Gastroesophageal sphincter (tissue), 4 donors: ENCODE data around the gene UTS2B. TPM values are rescaled to one million over a fixed set of nuclear protein-coding genes. Genes with fewer than 3 reads are reported as not detected.
A peak's percentile ranks its signal among the peaks of the same experiment; 100 is the strongest.

Source experiments
- ATAC-seq: fragments of 150-250 bp; one replicate; pipeline ENCODE4 v1.9.1; 2016; ENCODE audit warnings: mild to moderate bottlenecking, moderate library complexity
- H3K27ac ChIP-seq, 4 donors: fragments of 200-600 bp; sonication (generic) in 3 of 4; 1 replicate in 3 of 4; 2 replicates in 1 of 4; pipeline ENCODE4 v1.5.1; 2016 to 2019
- H3K27me3 ChIP-seq: fragments of 200-600 bp; sonication (generic); one replicate; pipeline ENCODE4 v1.5.1; 2019
- H3K36me3 ChIP-seq, 2 donors: fragments of 200-600 bp; sonication (generic); one replicate each; pipeline ENCODE4 v1.5.1; 2019; ENCODE audit warnings: control low read depth in 1 of 2
- H3K4me1 ChIP-seq, 3 donors: fragments of 200-600 bp; sonication (generic); 1 replicate in 2 of 3; 2 replicates in 1 of 3; pipeline ENCODE4 v1.5.1; 2016 to 2019; ENCODE audit warnings: control low read depth in 2 of 3
- H3K4me3 ChIP-seq, 2 donors: fragments of 200-600 bp; sonication (generic); one replicate each; pipeline ENCODE4 v1.5.1; 2019; ENCODE audit warnings: mild to moderate bottlenecking in 1 of 2, moderate library complexity in 1 of 2
- H3K9me3 ChIP-seq, 3 donors: fragments of 200-600 bp; sonication (generic); one replicate each; pipeline ENCODE4 v1.5.1; 2017 to 2019; ENCODE audit warnings: control low read depth in 2 of 3
- CTCF ChIP-seq, 4 experiments: fragments of 200-600 bp in 2 of 4; fragments of 450-650 bp in 2 of 4; sonication (generic) in 1 of 4; IDR thresholded peaks; one replicate each; pipeline ENCODE4 v1.5.1; 2017 to 2019; ENCODE audit warnings: antibody characterized with exemption in 4 of 4, mild to moderate bottlenecking in 2 of 4, moderate library complexity in 2 of 4
- EP300 ChIP-seq: sonication (generic); formaldehyde crosslinking; IDR thresholded peaks from one replicate; pipeline ENCODE4 v1.6.1; 2017; ENCODE audit warnings: antibody characterized with exemption, mild to moderate bottlenecking
- POLR2A ChIP-seq, 2 donors: fragments of 450-650 bp; IDR thresholded peaks; one replicate each; pipeline ENCODE4 v1.6.1; 2017; ENCODE audit warnings: antibody characterized with exemption in 2 of 2, mild to moderate bottlenecking in 2 of 2, moderate library complexity in 1 of 2
- POLR2AphosphoS5 ChIP-seq: sonication (generic); formaldehyde crosslinking; IDR thresholded peaks from one replicate; pipeline ENCODE4 v1.6.1; 2017; ENCODE audit warnings: antibody characterized with exemption
- WGBS, 2 donors: methylation state at CpG; one replicate each; pipeline ENCODE4 v1.1.5; 2018; ENCODE audit warnings: low coverage in 1 of 2; 5-methylcytosine and 5-hydroxymethylcytosine counted together
- total RNA-seq, 4 donors: library from RNA; depleted of rRNA; stranded (reverse); fragments of >200 nt; gene quantifications; one replicate each; pipeline ENCODE4 v1.1.0, GENCODE V29; 2016

UTS2B gene
- total RNA-seq, 4 donors from 2014 or later: 0.20 TPM; not detected in 3

- ATAC-seq: no peak
- Histone ChIP-seq H3K27ac (peak overlapping the region; percentile 66 to 77 (median 70)), H3K27me3 (no peaks in the 10 kb centered on the region), H3K9me3 (no peaks in the 10 kb centered on the region), H3K4me3 (peak overlapping the region in 1 of 2 donors; percentile 12), H3K4me1 (peaks cover 25 to 96% (median 34%) of the 10 kb centered on the region in 3 donors), H3K36me3 (no peaks in the 10 kb centered on the region)
- 18 to 34% methylated on average over 5 of the region's 5 CpGs for WGBS, 2 donors
- TF ChIP-seq POLR2A (IDR thresholded peaks at IDR 0.05) (no peak), POLR2AphosphoS5 (no peak), CTCF (IDR thresholded peaks at IDR 0.05) (no peak)
Measured at GRCh38 chr3:191350396-191351090, 20.2 kb upstream of the UTS2B start.

- ATAC-seq: no peak
- H3K4me1 ChIP-seq: peaks cover 23 to 98% (median 33%) of the 10 kb centered on the region in 3 donors
- H3K36me3 ChIP-seq: no peaks in the 10 kb centered on the region
- no peak overlapping the region for H3K27ac ChIP-seq
- H3K4me3 ChIP-seq: no peak overlapping the region
- no peaks in the 10 kb centered on the region for H3K9me3 ChIP-seq
- TF ChIP-seq POLR2A (IDR thresholded peaks at IDR 0.05) (no peak), POLR2AphosphoS5 (no peak), CTCF (IDR thresholded peaks at IDR 0.05) (no peak), EP300 (no peak)
- no peaks in the 10 kb centered on the region for H3K27me3 ChIP-seq
- 75 to 82% methylated on average over 1 of the region's 1 CpG for WGBS, 2 donors
Measured at GRCh38 chr3:191348098-191348497, 17.8 kb upstream of the UTS2B start.

GRCh38 chr3:191347228-191347627 lies 16.9 kb upstream of the UTS2B start:
- 57 to 67% methylated on average over 3 of the region's 3 CpGs for WGBS, 2 donors
- H3K4me3 ChIP-seq: no peak overlapping the region
- no peaks in the 10 kb centered on the region for H3K36me3 ChIP-seq
- H3K27me3 ChIP-seq: no peaks in the 10 kb centered on the region
- no peak overlapping the region for H3K27ac ChIP-seq
- TF ChIP-seq EP300 (no peak), POLR2AphosphoS5 (no peak), CTCF (IDR thresholded peaks at IDR 0.05) (no peak), POLR2A (IDR thresholded peaks at IDR 0.05) (no peak)
- no peak for ATAC-seq
- no peaks in the 10 kb centered on the region for H3K9me3 ChIP-seq
- peaks cover 21 to 98% (median 32%) of the 10 kb centered on the region in 3 donors for H3K4me1 ChIP-seq

- no peak overlapping the region for H3K4me3 ChIP-seq
- peaks cover 14 to 98% (median 29%) of the 10 kb centered on the region in 3 donors for H3K4me1 ChIP-seq
- ATAC-seq: no peak
- no peaks in the 10 kb centered on the region for H3K36me3 ChIP-seq
- H3K27ac ChIP-seq: no peak overlapping the region
- no peaks in the 10 kb centered on the region for H3K27me3 ChIP-seq
- 84 to 94% methylated on average over 5 of the region's 5 CpGs for WGBS, 2 donors
- H3K9me3 ChIP-seq: no peaks in the 10 kb centered on the region
- no peak for TF ChIP-seq POLR2A (IDR thresholded peaks at IDR 0.05)
- no peak for TF ChIP-seq POLR2AphosphoS5
- TF ChIP-seq EP300: no peak
- no peak for TF ChIP-seq CTCF (IDR thresholded peaks at IDR 0.05)
Measured at GRCh38 chr3:191345334-191345733, 15.0 kb upstream of the UTS2B start.

GRCh38 chr3:191343913-191344312 lies 13.6 kb upstream of the UTS2B start:
- H3K27ac ChIP-seq: no peak overlapping the region
- no peaks in the 10 kb centered on the region for H3K9me3 ChIP-seq
- no peak for ATAC-seq
- H3K4me1 ChIP-seq: peaks cover 6 to 98% (median 28%) of the 10 kb centered on the region in 3 donors
- no peaks in the 10 kb centered on the region for H3K36me3 ChIP-seq
- TF ChIP-seq POLR2A (IDR thresholded peaks at IDR 0.05) (no peak), CTCF (IDR thresholded peaks at IDR 0.05) (no peak), EP300 (no peak), POLR2AphosphoS5 (no peak)
- 96 to 99% methylated on average over 5 of the region's 5 CpGs for WGBS, 2 donors
- no peak overlapping the region for H3K4me3 ChIP-seq
- H3K27me3 ChIP-seq: no peaks in the 10 kb centered on the region
